ENCODE data around the gene PAX7. TPM values are rescaled to one million over a fixed set of nuclear protein-coding genes. Genes with fewer than 3 reads are reported as not detected.

Gene PAX7
- total RNA-seq, 6 experiments from 2014 or later = not detected

- intact Hi-C loops (cut with DNase I) = no loop called here
- DNase-seq = no peak
- H3K36me3 ChIP-seq = no peaks in the 10 kb centered on the region
- no peak overlapping the region for H3K4me3 ChIP-seq
- no peak for TF ChIP-seq CTCF (IDR thresholded peaks at IDR 0.05)
- no peak for TF ChIP-seq POLR2A (IDR thresholded peaks at IDR 0.05)
- no peaks in the 10 kb centered on the region for H3K27me3 ChIP-seq
- 36% methylated on average over 2 of the region's 11 CpGs for WGBS (ENCODE audit: insufficient coverage, low coverage, low lambda C conversion rate, missing lambda C conversion rate)
- H3K4me1 ChIP-seq = no peaks in the 10 kb centered on the region
- ATAC-seq = no peak
- H3K9me3 ChIP-seq = no peaks in the 10 kb centered on the region
- no peak overlapping the region for H3K27ac ChIP-seq
Measured at GRCh38 chr1:18738126-18738525, 107.5 kb downstream of the PAX7 start.

DNA sequence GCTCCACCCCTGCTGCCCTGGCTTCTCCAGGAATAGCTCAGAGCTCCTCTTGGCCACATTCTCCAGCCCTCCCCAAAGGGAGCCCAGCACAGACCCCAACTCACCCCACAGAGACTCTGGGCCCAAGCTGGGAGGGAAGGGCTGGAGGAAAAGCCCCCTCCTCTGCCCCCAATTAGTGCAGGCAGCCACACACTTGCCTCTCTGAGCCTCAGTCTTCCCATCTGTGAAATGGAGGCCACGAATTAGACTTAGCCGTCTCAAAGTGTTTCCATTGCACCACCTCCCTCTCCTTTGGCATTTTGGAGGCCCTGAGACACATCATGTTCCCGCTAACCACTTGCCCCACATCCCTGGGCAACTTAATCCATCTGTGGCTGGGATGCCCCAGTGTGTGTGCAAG, 108.0 kb downstream of the PAX7 start:
- intact Hi-C loops (cut with DNase I) = no loop called here
- ATAC-seq (no peak), DNase-seq (no peak)
- no peak overlapping the region for H3K27ac ChIP-seq
- TF ChIP-seq POLR2A (IDR thresholded peaks at IDR 0.05) (no peak), CTCF (IDR thresholded peaks at IDR 0.05) (no peak)
- no peaks in the 10 kb centered on the region for H3K36me3 ChIP-seq
- H3K4me1 ChIP-seq = no peaks in the 10 kb centered on the region
- H3K27me3 ChIP-seq = no peaks in the 10 kb centered on the region
- 61% methylated on average over 2 of the region's 3 CpGs for WGBS (ENCODE audit: insufficient coverage, low coverage, low lambda C conversion rate, missing lambda C conversion rate)
- no peak overlapping the region for H3K4me3 ChIP-seq
- H3K9me3 ChIP-seq = no peaks in the 10 kb centered on the region

DNA sequence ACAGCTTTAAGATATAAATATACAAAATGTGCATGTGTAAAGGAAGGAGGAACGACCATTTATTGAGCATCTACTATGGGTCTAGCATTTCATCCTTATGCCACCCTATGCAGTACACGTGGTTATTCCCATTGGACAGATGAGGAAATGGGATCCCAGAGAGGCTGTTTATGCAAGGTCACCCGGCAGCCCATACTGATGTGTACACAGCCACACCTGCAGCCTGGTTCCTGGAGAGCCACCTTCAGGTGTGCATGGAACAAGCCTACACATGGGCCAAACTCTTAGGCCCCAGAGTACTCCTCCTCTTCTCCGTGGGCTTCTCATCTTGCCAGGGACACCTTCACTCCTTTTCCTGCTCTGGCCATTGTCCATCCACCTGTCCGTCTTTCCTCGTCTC, 108.8 kb downstream of the PAX7 start:
- TF ChIP-seq CTCF (IDR thresholded peaks at IDR 0.05) (no peak), POLR2A (IDR thresholded peaks at IDR 0.05) (no peak)
- no peak overlapping the region for H3K4me3 ChIP-seq
- H3K27ac ChIP-seq = no peak overlapping the region
- DNase-seq = no peak
- no peak for ATAC-seq
- no peaks in the 10 kb centered on the region for H3K4me1 ChIP-seq
- H3K27me3 ChIP-seq = no peaks in the 10 kb centered on the region
- intact Hi-C loops (cut with DNase I) = no loop called here
- WGBS (ENCODE audit: insufficient coverage, low coverage, low lambda C conversion rate, missing lambda C conversion rate) = 44% methylated on average over 4 of the region's 6 CpGs
- H3K36me3 ChIP-seq = no peaks in the 10 kb centered on the region
- no peaks in the 10 kb centered on the region for H3K9me3 ChIP-seq

DNA sequence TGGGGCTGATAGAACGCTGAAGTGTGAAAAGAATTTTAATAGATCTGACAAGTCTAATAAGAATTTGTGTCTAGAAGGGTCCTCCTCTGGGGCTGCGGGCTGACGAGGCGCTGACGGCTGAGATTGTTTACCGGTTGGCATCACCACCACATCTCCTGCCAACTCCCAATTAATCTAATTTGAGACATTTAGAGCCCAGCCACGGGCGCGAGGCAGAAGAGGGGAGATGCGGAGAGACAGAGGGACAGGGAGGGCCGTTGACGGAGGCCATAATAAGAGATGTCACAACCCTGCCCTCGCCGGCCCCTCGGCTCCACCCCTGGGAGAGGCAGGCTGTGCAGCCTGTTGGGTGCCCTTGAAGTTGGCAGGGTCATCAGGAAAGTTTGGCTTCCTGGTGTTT, 109.3 kb downstream of the PAX7 start:
- no peak for DNase-seq
- Histone ChIP-seq H3K9me3 (no peaks in the 10 kb centered on the region), H3K36me3 (no peaks in the 10 kb centered on the region), H3K4me3 (no peak overlapping the region), H3K27ac (no peak overlapping the region), H3K27me3 (no peaks in the 10 kb centered on the region), H3K4me1 (no peaks in the 10 kb centered on the region)
- no peak for TF ChIP-seq POLR2A (IDR thresholded peaks at IDR 0.05)
- TF ChIP-seq CTCF (IDR thresholded peaks at IDR 0.05) = no peak
- intact Hi-C loops (cut with DNase I) = no loop called here
- 80% methylated on average over 8 of the region's 15 CpGs for WGBS (ENCODE audit: insufficient coverage, low coverage, low lambda C conversion rate, missing lambda C conversion rate)
- no peak for ATAC-seq

GRCh38 chr1:18740617-18741016, 110.0 kb downstream of the PAX7 start:
- H3K4me3 ChIP-seq = no peak overlapping the region
- no peak overlapping the region for H3K27ac ChIP-seq
- H3K4me1 ChIP-seq = no peaks in the 10 kb centered on the region
- intact Hi-C loops (cut with DNase I) = no loop called here
- DNase-seq (no peak), ATAC-seq (no peak)
- H3K36me3 ChIP-seq = no peaks in the 10 kb centered on the region
- 45% methylated on average over 1 of the region's 1 CpG for whole genome bisulfite sequencing (ENCODE audit: insufficient coverage, low coverage, low lambda C conversion rate, missing lambda C conversion rate)
- no peaks in the 10 kb centered on the region for H3K9me3 ChIP-seq
- TF ChIP-seq POLR2A (IDR thresholded peaks at IDR 0.05) (no peak), CTCF (IDR thresholded peaks at IDR 0.05) (no peak)
- no peaks in the 10 kb centered on the region for H3K27me3 ChIP-seq
